Ramos (cell line): ENCODE results near the gene SPEM2.

Experiments
- in situ Hi-C: fragments of 300-500 bp; cut with MboI; formaldehyde crosslinking; loops from one replicate; pipeline ENCODE4 v1.14.3; 2022; ENCODE audit warnings: low sequenced_read_pairs; ENCODE audit not compliant: unreplicated experiment

The SPEM2 gene

DNA sequence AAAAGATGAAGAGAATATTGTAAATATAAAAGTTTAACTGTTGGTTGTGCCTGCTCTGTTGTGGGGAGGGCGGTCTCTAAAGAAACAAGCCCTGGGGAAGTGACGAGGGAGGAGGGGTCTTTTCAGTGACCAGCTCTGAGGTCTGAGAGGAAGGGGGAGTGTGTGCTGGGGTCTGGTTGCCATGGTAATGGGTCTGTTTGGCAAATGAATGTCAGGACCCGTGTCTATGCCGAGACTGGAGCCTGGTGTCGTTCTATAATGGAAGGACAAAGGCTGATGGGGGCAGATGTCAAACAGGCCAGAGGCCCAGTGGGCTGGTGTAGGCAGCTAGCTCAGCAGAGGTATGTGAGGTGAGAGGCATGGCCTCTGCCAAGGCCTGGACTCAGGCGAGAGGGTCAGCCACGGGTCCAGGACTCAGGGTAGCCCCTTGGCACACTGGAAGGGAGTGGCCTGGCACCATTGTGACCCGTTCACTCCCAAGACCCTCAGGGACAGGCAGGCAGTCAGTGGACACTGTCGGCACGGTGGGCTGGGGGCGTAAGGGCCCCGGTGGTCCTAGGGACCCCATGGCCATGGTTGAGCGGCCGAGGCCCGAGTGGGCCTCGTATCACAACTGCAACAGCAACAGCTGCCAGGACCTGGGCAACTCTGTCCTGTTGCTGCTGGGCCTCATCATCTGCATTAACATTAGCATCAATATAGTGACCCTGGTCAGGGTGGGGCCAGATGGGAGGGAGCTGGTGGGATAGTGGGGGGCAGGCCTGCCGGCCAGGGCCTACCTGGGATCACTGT lies 5.4 kb upstream of the SPEM2 start, which contains the start of gene SPEM1:
Gene SPEM1, plus strand, starts transcription at position 506 of the 792 bp plus-strand sequence. Its CDS starts 61 bp downstream, at position 567.
- in situ Hi-C loops: no loop called here

DNA sequence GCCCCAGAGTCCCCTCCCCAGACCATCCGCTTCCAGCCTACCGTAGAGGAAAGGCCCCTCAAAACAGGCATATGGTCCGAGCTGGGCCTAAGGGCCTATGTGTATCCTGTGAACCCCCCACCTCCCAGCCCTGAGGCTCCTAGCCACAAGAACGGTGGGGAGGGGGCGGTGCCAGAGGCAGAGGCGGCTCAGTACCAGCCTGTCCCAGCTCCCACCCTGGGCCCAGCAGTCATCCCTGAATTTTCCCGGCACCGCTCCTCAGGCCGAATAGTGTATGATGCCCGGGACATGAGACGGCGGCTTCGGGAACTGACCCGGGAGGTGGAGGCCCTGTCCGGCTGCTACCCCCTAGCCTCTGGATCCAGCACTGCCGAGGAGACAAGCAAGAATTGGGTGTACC lies 4.2 kb upstream of the SPEM2 start:
- in situ Hi-C loops: no loop called here

DNA sequence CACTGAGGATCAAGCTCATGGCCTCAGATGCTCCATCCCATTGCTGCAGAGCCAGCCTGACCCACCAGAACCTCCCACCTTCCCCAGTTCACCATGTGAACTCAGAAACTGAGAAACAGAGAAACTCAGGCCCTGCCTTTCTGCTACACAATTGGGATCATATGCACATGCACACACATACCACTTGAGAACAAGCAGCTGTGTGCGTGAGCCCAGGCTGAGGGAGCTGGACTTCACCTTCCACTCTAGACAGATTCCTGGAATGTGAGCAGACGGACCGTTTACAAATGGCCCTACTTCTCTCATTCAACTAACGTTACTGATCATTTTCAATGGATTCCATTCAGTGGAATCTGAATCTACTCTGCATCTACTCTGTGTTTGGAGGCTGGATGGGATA lies 1.7 kb upstream of the SPEM2 start:
- in situ Hi-C loops: no loop called here

DNA sequence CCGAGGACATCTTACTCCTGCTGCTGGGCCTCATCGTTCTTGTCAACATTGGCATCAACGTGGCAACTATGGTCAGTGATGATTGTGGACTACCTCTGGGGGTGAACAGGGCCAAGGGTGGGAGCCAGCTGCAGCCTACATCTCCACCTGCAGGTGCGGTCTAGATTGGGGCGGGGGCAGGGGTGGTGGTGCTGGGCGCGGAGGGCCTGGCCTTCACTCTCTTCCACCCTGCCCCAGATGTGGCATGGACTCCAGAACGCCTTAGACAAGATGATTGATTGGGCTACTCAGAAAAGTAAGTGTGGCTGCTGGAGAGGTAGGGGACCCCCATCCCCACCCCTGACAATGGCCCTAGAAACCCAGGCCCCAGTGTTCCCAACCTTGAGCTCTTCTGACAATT lies 340 bp downstream of the SPEM2 start:
- in situ Hi-C loops: no loop called here

DNA sequence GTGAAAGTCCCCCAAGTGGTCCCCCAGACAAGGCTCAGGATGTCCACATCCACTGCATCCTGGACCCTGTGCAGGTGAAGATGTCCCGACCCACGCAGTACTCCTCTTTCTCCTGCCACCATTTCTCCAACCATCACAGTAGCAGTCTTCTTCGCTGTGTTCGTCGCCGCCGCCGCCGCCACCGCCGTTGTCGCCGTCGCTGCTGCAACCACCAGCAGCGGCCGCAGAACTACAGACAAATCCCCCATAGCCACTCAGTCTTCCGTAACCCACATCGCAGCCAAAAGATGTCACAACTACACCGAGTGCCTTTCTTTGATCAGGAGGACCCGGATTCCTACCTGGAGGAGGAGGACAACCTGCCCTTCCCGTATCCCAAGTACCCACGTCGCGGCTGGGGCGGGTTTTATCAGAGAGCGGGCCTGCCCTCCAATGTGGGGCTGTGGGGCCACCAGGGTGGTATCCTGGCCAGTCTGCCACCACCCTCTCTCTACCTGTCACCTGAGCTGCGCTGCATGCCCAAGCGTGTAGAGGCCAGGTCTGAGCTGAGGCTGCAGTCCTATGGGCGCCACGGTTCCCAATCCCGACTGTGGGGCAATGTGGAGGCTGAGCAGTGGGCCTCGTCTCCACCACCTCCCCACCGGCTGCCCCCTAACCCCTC lies 917 bp downstream of the SPEM2 start:
- in situ Hi-C loops: no loop called here

DNA sequence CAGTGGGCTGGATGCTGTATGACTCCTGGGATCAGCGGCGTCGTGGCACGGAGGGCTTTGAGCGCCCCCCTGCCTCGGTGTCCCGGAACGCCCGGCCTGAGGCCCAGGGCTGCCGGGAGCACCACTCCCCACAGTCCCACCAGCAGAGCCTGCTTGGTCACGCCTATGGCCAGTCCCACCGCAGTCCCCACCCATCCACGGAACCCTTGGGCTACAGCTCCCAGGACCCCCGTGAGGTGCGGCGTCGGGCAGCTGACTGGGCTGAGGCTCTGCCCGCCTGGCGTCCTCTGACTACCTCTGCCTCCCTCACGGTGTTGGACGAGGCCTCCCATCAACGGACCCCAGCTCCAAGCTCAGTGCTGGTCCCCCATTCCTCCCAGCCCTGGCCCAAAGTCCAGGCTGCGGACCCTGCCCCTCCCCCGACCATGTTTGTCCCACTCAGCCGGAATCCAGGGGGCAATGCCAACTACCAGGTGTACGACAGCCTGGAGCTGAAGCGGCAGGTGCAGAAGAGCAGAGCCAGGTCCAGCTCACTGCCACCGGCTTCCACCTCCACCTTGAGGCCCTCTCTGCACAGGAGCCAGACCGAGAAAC lies 1.6 kb downstream of the SPEM2 start:
- in situ Hi-C loops: no loop called here

DNA sequence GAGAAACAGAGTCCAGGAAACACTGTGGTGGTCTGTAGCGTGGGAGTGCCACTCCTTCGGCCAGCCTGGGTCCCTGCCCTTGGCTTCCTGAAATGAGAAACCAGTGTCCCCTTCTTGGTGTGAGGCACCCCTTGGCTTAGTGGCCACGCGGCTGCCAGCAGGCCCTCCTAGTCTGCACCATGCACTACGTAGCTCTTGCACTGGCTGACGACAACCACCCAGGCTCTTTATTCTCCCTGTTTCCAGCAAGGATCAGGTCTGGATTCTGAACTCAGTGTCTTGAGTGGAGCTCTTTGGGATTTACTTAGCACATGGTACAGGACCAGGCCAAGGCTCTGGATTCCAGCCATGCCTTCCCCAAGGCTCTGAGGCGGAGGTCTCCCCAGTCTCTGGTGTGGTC lies 2.1 kb downstream of the SPEM2 start:
- in situ Hi-C loops: no loop called here

DNA sequence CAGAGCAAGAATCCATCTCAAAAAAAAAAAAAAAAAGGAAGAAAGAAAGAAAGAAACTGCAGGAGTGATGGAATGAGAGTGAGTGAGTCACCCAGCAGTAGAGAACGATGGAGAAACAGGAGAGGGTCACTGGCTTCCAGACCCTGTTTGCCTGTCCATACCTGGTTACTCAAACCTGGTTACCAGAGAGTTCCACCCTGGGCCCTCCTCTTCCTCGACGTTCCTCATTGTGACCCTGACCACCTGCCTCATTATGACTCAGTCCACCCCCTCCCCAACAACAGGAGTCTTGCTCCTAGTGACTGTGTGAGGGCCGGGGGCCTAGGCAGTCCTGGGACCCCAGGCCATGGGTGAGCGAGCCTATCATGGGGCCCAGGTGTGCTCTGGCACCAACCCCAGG lies 3.1 kb downstream of the SPEM2 start, which contains the start of gene SPEM3:
Gene SPEM3, plus strand, starts transcription at position 301 of the 400 bp plus-strand sequence. Its CDS starts 46 bp downstream, at position 347.
- in situ Hi-C loops: no loop called here

DNA sequence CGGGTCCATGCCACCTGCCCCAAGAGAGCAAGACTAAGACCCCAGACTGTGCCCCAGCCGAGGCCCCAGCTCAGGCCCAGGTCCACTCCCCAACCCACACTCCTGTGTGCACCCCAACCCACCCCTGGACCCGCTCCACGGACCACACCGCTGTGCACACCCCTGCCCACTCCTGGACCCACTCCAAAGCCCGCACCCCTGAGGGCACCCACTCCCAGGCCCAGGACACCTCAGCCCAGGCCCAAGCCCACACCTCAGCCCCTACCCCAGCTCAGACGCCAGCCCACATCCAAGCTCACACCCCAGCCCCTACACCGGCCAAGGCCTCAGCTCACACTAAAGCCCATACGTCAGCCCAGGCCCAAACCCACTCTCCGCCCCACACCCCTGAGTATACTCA lies 4.3 kb downstream of the SPEM2 start:
- in situ Hi-C loops: no loop called here

DNA sequence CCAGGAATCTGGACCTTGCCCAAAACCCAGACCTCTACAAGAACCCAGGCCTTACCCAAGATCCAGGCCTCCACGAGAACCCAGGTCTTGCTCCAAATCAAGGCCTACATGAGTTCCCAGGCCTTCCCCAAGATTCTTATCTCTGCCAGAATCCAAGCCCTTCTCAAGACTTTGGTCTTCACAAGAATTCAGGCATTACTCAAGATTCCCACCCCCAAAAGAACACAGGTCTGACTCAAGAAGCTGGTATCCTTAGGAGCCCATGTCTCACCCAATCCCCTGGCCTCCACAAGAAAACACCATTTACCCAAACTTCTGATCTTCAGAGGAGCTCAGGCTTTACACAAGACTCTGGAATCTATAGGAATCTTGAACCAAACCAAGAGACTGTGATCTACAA lies 5.8 kb downstream of the SPEM2 start:
- in situ Hi-C loops: no loop called here

DNA sequence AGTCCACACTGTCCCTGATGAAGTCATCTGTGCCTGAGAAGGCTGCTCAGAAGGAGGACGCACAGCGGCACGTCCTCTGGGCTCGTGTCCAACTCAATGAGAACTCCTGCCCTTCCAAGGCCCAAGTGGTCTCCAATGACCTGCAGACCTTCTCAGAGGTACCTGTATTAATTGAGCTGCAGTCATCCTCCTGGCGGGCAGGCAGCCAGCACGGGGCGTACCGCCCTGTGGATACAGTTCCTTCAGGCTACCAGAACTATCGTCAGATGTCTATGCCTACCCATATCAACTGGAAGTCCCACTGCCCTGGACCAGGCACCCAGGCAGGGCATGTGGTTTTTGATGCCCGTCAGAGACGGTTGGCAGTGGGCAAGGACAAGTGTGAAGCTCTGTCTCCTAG lies 6.9 kb downstream of the SPEM2 start:
- in situ Hi-C loops: no loop called here

DNA sequence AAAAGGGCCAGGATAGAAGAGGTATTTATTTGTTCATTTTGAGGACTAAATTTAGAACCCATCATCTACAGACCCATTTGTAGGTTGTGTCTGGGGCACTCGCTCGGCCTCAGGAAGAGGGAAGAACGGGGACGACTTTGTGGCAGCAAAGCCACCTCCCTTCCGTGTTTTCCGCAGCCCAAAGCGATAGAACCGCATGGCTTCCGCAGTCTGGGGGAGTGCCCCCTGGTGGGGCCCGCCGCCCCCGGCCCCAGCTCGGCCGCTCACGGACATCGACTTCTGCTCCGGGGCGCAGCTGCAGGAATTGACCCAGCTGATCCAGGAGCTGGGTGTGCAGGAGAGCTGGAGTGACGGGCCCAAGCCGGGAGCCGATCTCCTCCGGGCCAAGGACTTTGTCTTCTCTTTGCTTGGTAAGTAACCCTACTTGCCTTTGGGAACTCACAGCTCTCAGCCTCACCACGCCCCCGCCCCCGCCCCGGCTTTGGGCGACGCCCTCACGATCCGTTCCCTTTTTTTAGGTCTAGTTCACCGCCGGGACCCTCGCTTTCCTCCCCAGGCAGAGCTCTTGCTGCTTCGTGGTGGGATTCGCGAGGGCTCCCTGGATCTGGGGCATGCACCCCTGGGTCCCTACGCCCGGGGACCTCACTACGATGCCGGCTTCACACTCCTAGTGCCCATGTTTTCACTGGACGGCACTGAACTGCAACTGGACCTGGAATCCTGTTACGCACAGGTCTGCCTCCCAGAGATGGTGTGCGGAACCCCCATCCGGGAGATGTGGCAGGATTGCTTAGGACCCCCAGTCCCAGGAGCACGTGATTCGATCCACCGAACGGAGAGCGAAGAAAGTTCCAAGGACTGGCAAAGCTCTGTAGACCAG lies 10.5 kb downstream of the SPEM2 start:
- in situ Hi-C loops: no loop called here

DNA sequence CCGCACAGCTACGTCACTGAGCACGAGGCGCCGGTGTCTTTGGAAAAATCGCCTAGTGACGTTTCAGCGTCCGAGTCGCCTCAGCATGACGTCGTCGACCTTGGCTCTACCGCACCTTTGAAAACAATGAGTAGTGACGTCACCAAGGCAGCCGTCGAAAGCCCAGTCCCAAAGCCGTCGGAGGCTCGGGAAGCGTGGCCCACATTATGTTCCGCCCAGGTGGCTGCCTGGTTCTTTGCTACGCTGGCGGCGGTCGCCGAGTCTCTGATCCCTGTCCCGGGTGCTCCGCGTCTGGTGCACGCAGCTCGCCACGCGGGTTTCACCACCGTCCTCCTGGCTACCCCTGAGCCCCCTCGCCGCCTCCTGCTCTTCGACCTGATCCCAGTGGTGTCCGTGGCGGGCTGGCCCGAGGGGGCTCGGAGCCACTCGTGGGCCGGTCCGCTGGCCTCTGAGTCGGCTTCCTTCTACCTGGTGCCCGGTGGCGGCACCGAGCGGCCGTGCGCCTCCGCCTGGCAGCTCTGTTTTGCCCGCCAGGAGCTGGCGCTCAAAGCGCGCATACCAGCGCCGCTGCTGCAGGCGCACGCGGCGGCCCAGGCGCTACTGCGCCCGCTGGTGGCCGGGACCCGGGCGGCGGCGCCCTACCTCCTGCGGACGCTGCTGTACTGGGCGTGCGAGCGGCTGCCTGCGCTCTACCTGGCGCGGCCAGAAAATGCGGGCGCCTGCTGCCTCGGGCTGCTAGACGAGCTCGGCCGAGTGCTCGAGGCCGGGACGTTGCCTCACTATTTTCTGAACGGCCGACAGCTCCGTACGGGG lies 11.3 kb downstream of the SPEM2 start:
- in situ Hi-C loops: no loop called here

DNA sequence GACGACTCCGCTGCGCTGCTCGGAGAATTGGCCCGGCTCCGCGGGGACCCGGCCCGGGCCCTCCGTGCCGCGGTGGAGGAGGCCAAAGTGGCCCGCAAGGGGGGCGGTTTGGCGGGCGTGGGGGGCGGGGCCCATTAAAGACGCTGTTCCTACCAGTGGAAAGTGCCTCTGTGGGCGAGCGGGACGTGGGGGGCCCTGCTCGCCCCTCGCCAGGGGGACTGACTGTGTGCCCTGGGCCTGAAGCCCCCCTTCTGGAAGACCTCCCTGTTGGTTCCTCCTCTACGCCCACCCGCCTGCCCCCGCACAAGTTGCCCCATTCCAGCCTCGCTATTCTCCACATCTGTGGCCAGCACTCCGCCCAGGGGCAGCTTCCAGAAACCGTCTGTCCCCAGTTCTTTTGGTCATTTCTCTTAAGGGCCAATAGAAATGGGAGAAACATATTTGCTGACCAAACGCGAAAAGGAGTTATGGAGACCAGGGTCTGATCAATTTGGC lies 12.0 kb downstream of the SPEM2 start:
- in situ Hi-C loops: no loop called here

DNA sequence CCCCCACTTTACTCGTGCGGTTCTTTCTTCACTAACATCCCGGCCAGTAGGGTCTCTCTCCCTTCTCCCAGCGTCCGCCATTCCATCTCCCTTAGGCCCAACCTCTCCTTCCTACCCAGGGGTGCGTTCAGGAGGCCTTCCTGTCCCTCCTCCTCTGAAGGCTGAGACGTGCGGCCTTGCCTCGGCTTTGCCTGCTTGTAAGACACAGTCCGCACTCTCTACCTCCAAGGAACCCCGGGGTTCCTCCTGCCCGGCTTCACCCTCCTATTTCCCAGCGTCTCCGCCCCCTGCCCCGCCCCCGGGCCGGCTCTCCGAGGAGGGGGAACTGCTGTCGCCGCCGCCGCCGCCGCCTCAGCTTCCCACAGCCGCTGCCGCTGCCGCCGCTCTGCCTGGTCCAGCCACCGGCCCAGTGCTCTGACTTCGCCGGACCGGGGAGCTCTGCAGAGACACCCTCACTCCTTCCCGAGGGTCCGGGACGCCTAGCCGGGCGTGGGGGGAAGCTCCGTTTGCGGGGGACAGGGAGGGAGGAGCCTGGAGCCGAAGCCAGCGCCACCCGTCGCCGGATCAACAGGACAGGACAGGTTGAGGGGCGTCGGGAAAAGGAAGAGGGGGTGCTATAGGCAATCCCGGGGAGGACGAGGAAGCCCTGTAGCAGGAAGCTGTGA lies 12.7 kb downstream of the SPEM2 start:
- in situ Hi-C loops: no loop called here

DNA sequence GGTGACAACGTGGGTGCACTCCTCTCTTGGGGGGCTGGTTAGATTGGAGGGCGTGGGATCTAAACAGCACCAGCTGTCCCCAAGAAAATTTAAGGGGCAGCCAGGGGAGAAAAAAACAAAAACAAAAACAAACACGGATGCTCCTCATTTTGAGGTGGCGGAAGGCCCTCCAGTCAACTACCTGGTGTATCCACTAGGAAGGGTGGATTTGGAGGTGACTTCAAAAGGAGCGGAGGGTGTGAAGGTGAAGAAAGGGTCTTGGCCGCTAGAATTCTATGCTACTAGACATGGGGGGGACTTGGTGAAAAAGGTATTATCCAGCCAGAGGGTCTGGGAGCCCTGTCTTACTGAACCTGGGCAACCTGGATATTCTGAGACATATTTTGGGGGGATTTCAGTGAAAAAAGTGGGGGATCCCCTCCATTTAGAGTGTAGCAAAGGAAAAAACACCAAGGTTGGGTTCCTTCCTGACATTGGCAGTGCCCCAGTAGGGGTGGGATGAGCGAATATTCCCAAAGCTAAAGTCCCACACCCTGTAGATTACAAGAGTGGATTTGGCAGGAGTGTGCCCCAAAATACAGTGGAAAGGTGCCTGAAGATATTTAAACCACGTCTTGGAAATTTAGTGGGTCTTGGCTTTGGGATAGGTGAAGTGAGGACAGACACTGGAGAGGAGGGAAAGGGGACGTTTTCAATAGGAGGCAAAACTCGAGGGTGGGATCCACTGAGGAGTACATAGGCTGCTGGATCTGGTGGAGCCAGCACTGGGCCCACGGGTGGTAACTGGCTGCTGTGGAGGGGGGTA lies 13.4 kb downstream of the SPEM2 start:
- in situ Hi-C loops: no loop called here

DNA sequence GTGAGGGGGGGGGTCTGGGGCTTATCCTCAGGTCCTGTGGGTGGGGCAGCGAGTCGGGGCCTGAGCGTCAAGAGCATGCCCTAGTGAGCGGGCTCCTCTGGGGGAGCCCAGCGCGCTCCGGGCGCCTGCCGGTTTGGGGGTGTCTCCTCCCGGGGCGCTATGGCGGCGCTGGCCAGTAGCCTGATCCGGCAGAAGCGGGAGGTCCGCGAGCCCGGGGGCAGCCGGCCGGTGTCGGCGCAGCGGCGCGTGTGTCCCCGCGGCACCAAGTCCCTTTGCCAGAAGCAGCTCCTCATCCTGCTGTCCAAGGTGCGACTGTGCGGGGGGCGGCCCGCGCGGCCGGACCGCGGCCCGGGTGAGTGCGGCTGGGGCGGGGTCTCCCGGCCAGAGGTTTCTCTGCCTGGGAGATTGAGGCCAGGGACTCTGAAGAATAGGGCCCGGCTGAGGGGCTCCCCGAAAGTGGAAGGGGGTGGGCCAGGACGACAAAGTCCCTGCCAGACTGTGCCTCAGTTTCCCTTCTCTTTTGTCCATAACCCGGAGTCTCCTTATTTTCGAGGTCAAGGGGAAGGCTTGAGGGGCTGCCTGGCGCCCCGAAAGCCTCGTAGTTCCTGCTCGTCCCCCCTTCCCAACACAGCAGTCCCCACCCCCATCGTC lies 14.2 kb downstream of the SPEM2 start, which contains the start of gene FGF11:
Gene FGF11, plus strand, starts transcription at position 51 of the 651 bp plus-strand sequence. Its CDS starts 109 bp downstream, at position 160.
- in situ Hi-C loops: no loop called here
